LoVo (cell line): Measurements from ENCODE around the gene WSCD2.

Experiments
- DNase-seq: peaks from one replicate; pipeline ENCODE4 v3.0.0-alpha.2; 2016; ENCODE audit warnings: low spot score

Gene WSCD2

DNA sequence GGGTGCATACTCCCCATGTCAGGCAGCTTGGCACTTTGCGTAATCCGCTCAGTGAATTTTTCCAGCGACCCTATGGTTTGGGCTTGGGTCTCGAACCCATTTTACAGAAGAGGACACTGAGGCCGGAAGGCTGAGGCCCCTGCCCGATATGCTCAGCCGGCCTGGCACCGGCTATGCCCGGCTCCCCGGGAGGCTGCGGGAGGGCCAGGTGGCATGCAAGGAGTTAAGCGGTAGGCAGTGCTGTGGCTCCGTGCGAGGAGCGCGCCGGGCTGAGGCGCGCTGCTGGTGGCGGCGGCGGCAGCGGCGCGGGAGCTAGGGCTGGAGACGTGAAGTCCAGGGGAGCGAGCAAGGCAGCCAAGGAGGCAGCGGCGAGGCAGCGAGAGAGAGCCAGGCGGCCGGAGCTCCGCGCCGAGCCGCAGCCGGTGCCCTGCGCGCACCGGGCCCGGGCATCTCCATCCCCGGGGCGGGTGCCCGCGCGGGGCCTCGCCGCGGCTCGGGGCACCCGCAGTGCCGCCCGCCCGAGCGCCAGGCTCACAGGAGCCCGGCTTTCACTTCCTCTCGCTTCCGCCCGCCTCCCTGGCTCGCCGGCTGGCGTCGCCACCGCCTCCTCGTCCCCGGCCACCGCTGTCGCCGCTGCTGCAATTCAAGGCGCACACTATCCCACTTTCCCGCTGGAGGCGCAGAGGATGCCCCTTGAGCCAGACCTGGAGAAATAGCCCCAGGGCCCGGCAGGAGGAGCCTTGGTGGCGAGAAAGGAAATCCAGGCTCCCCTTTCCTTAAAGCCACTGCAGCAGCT lies at the start of gene WSCD2:
Gene WSCD2 (plus strand): TSS at position 272 of the 796 bp plus-strand sequence. CDS start 66,545 bp downstream, outside the sequence.
- DNase-seq, result no peak

GRCh38 chr12:108079721-108080120 lies 49.4 kb upstream of the WSCD2 start:
- DNase-seq, result no peak

GRCh38 chr12:108080363-108080762 lies 48.7 kb upstream of the WSCD2 start:
- DNase-seq, result no peak

DNA sequence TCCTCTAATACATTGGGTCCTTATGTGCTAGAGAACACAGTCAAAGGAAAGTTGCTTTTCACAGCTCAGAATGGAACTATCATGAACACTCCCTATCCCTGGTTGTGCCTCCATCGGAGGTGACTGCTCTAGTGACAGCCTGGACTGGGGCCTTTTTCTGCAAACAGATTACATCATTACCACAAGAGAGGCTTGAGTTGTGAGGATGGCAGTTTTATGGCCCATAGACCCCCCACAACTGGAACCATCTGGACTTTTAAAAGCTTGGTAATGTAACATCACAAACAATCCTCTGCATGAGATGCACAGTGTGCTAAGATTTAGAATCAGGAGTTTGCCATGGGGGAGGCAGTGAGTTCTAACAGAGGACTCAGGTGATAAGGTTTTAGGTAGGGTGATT lies 46.6 kb upstream of the WSCD2 start:
- no peak for DNase-seq

- no peak for DNase-seq
Measured at GRCh38 chr12:108087900-108088299, 41.2 kb upstream of the WSCD2 start.

DNA sequence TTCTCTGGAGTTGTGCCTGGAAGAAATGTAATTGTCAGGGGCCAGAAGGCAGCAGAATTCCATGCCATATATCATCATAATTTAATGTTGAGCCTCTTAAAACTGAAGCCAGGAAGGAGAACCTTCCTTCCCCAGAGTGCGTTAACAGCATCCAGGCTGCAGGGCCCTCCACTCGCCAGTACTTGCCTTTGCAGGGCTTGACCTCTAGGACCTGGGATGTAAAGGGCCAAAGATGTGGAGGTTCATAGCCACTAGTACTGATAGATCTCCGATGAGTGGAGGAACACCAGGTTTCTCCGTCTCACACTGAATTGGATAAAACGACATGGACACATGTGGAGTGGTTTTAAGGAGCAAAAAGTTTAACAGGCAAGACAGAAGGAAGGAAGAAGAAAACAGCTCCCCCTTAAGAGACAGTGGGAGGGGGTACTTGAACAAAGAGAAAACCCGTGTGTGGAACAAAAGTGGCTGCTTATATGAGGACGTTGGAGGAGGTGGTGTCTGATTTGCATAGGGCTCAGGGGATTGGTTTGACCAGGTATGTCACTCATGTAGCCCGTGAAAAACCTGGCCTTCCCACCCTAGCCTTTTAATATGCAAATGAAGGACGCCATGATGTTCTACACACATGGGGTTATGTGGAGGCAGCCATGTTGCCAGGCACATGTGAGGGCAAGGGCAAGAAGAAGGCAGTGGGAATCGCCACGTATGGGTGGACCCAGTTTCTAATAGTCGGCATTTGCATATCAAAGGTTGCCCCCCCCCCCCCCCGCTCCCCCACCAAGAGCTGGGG lies 38.8 kb upstream of the WSCD2 start:
- DNase-seq, result no peak

DNA sequence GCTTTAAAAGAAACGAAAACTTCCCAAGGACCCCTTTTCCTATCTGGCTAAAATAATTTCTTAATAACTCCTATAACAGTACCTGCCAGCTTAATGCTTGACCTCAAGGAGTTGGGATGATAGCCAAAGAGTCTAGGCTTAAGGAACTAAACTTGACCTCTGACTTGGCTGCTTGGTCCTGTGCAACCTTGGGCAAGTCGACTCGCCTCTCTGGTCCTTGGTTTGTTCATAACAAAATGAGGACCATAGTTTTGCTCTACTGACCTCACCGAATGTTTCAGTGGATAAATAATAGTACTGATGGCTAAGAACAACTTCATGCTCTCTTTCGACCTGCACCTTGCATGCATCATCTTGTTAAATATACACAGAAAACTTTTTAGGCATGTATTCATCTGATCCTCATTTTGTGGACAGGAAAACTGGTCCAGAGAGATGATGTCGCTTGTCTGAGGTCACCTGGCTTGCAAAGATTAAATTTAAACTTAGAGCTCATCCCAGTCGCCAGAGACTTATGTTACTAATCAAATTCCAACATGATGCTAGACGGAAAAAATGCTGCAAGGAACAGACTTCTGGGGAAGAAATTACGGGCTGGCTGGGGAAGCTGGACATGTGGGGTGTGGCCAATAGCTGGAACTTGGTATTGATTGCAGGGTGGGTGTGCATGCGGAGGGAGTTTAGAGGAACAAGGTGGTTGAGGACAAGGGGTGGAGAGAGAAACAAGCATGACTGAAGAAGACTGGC lies 38.0 kb upstream of the WSCD2 start:
- no peak for DNase-seq

DNA sequence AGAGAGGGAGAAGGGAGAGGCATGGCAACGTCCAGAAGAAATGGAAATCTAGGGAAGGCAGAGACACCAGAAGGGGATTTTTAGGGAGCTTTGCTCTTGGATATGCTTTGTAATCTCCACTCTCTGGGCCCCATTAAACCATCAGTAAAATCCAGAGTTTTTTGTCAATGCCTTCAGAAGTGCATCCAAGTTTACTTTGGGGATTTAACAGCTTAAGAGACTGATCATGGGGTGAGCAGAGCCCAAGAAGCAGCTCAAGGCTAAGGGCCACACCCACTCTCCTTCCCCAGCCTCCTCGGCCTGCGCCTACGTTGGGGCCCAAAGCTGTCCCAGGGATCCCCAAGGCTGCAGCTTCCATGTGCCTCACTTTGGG lies 37.4 kb upstream of the WSCD2 start:
- DNase-seq, result no peak

DNA sequence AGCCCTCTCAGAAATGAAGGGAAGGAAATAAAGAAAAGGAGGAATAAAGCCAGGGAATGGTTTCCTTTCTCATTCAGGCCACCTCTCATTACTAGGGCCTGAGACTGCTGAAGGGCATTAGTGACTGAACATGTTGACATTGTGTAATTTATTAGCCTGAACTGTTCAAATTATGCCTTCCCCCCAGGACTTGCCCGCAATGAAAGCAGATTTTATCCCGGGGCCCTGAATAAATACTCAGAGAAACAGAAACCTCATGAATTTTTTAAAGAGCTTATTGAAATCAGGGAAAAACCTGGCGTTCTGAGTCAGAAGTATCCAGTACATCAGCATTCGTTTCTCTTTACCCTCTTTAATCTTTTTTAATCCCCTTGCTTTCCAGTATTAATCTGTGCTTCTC lies 35.9 kb upstream of the WSCD2 start:
- no peak for DNase-seq

DNA sequence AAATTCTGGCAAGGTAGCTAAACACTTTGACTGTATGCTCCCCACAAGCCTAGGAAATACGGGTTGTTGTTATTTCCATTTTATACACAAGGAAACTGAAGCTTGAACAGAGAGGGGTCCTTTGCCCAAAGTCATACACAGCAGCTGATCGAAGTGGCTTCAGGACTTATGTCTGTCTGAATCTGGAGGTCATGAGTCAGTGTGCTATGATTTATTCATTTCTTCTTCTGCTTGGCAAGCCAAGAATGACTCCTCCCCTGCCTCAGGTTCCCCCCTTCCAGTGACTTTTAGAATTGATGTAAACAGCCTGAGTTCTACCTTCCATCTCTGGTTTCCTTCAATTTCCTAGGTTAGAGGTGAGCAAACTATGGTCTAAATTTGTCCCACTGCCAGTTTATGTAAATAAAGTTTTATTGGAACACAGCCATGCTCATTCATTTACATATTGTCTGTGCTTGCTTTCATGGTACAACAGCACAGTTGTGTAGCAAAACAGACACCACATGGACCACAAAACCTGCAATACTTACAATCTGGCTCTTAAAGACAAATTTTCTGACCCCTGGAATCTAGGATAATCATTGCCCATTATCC lies 34.9 kb upstream of the WSCD2 start:
- DNase-seq, result no peak

- DNase-seq, result no peak
Measured at GRCh38 chr12:108097160-108097911, 31.8 kb upstream of the WSCD2 start.

DNA sequence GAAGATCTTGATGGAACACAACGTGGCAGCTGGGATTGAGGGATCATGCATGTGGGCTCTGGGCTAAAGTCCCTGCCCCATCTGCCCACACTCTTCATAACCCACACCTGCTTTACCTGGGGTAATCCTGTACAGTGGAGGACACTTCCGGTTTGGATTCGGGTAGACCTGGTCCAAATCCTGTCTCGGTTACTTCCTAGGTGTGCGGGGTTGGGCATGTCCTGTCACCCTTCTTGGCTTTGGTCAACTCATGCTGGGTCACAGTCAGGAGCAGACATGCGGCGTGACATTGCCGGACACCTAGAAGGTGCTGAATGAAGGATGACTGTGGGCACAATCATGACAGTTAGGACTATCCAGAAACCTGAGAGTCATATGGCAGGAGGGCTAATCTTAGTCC lies 30.7 kb upstream of the WSCD2 start:
- DNase-seq, result no peak

DNA sequence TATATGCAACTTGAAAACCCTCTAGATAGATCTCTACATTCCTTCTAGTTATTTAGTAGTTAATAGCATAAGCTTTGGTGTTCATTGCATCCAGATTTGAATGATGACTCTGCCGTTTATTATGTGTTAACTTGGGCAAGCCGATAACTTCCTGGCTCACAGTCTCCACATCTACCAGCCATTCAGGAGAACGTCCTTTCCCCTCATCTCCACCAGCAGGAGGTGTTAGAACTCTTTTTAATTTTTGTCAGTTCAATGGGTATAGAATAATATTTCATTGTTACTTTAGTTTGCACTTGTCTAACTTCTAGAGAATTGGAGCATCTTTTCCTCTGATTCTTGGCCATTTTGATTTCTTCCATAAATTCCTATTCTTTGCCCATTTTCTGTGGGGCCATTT lies 30.0 kb upstream of the WSCD2 start:
- DNase-seq, result no peak

GRCh38 chr12:108099778-108100489 lies 29.2 kb upstream of the WSCD2 start:
- no peak for DNase-seq

GRCh38 chr12:108101605-108102175 lies 27.4 kb upstream of the WSCD2 start:
- DNase-seq, result no peak

DNA sequence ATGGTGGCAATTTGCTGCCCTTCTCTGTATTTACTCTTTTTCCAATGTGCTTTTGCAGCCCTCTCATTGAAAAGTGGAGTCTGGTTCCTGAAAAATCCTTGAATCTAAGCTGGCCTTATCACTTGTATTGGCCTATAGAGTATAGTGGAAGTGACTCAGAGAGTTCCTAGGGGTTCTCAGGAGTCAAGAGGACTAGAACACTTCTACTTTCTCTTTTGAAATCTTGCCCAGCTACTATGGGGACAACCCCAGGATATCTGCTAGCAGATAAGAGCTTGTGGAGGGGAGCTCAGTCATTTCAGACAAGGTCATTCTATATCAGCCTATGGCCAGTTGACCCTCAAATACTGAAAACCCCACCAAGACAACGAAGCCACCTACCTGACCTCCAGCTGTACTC lies 26.7 kb upstream of the WSCD2 start:
- no peak for DNase-seq

DNA sequence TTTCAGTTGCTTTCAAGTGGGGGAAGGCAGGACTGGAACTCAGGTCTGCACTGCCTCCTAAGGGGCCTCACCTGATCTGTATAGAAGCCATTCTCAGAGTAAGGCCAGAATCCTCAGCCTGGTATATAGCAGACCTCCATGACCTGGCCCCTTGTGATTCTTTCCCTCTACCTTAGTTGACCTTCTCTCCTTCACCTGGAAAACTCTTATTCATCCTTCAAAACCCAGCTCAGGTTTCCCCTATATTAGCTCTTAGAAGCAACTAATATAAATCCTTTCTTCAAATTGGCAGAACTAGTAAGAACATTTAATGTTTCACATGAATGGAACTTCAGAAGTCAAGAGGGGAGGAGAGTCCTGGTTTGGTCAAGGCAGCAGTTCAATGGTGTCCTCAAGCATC lies 26.0 kb upstream of the WSCD2 start:
- DNase-seq, result no peak

- no peak for DNase-seq
Measured at GRCh38 chr12:108103517-108103916, 25.6 kb upstream of the WSCD2 start.

DNA sequence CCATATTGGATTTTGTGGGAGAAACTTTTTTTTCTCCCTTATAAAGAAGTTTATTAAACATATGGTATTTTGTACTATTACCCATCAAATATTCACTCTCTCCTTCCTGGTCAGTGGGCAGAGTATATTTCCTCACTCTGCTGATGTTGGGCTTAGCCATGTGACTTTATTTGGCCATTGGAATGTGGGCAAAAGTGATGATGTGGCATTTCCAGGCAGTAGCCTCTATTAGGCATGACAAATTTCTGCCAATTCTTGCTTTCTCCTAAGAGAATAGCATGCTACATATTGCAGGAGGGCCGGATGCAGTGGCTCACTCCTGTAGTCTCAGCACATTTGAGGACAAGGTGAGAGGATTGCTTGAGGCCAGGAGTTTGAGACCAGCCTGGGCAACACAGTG lies 24.4 kb upstream of the WSCD2 start:
- no peak for DNase-seq

DNA sequence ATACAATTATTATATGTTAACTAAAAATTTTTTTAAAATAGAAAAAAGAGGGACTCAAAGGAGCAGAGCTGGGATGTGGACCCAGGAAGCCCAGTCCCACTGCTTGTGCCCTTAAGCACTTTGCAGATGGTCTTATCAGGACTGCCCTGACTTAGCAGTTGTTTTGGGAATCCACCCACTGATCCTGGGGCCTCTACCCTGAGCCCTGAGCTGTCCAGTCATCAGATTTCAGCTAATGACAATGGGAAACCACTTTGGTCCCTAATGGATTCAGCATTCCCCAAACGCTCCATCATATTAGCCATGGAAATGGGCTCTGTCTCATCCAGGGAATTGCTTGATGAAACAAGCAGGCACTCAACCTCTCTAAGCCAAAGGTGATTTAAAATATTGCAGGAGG lies 22.5 kb upstream of the WSCD2 start:
- no peak for DNase-seq

DNA sequence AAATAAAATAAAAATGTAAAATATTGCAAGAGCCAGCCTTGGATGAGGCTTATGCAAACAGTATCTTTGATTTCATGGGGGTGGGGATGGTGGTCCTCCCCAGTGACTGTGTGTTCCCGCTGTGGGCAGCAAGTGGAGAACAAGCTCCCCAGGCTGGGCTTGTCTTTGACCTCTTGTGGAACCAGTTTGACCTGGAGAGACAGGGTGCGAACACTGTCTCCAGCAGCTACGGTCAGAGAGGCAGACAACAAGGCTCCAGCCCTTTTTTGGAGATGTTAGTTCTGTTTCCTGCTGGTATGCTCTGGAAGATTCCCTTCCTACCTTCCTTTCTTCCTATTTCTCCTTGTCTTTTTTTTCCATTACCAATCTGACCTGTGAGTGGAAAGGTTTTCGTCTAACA lies 21.8 kb upstream of the WSCD2 start:
- no peak for DNase-seq
